GM12872 (cell line): ENCODE measurements around the gene REG3A.

Experiments
- CTCF ChIP-seq: IDR thresholded peaks from 3 replicates; pipeline ENCODE4 v1.5.1; 2011; ENCODE audit warnings: low read depth, mild to moderate bottlenecking, low read length, moderate library complexity; ENCODE audit not compliant: insufficient read depth

REG3A gene

GRCh38 chr2:79120194-79120713 is 39.3 kb downstream of the REG3A start, which contains the start of gene REG1A:
REG1A (plus strand) TSS chr2:79120488; CDS start chr2:79120862, 374 bp downstream.
- TF ChIP-seq CTCF, result no peak

GRCh38 chr2:79116997-79117928 is 42.3 kb downstream of the REG3A start:
- TF ChIP-seq CTCF, result no peak

- no peak for TF ChIP-seq CTCF
These were observed 44.6 kb downstream of the REG3A start for GRCh38 chr2:79114797-79115494.

GRCh38 chr2:79112269-79112668 is 47.3 kb downstream of the REG3A start:
- TF ChIP-seq CTCF, result no peak
